SK-N-SH (cell line): ENCODE results near the gene ARHGDIA. TPM values are rescaled to one million over a fixed set of nuclear protein-coding genes. Genes with fewer than 3 reads are reported as not detected.

Source experiments
- CTCF ChIA-PET: fragments of 300-600, 350-600 bp; formaldehyde crosslinking; extraction: SDS; loops from one replicate; lab custom pipeline; 2021; lab: Yijun Ruan, JAX
- POLR2A ChIA-PET: fragments of 350-600 bp; sonication (Branson Sonifier 250); formaldehyde crosslinking; extraction: SDS; loops from one replicate; lab custom pipeline; 2020; ENCODE audit warnings: antibody characterized with exemption, inconsistent platforms; lab: Yijun Ruan, JAX
- DNase-seq: peaks from one replicate; pipeline ENCODE4 v3.0.0; 2012
- H2AFZ ChIP-seq: fragments of 200-600 bp; sonication (generic); 2 replicates; pipeline ENCODE4 v1.8.1; 2016; ENCODE audit warnings: antibody characterized with exemption, mild to moderate bottlenecking, low read depth
- H3F3A ChIP-seq: fragments of 200-600 bp; sonication (generic); replicated peaks from 2 replicates; pipeline ENCODE3; 2016; ENCODE audit warnings: antibody characterized with exemption, mild to moderate bottlenecking; ENCODE audit not compliant: insufficient read depth
- H3K27ac ChIP-seq, 2 experiments: fragments of 200-500 bp in 1 of 2; fragments of 200-600 bp in 1 of 2; sonication (Bioruptor generic) in 1 of 2; sonication (generic), shearing (Covaris generic) in 1 of 2; 2 replicates each; pipeline versions ENCODE4 v1.5.1 to v1.6.1; 2014 to 2016; ENCODE audit warnings: low read depth in 2 of 2, inconsistent platforms in 1 of 2, low read length in 1 of 2, mild to moderate bottlenecking in 1 of 2, mixed read lengths in 1 of 2
- H3K27me3 ChIP-seq: fragments of 200-600 bp; sonication (generic), shearing (Covaris generic); 2 replicates; pipeline ENCODE4 v1.6.1; 2016; ENCODE audit warnings: mixed run types; ENCODE audit not compliant: insufficient read depth
- H3K36me3 ChIP-seq, 2 experiments: fragments of 200-500 bp in 1 of 2; fragments of 200-600 bp in 1 of 2; sonication (Bioruptor generic) in 1 of 2; sonication (generic) in 1 of 2; replicated peaks in 1 of 2; 2 replicates each; pipeline versions ENCODE3 to v1.5.1; 2014 to 2016; ENCODE audit warnings: low read length in 1 of 2, mild to moderate bottlenecking in 1 of 2; ENCODE audit not compliant: insufficient read depth in 2 of 2, control insufficient read depth in 1 of 2
- H3K4me1 ChIP-seq, 2 experiments: fragments of 200-500 bp in 1 of 2; fragments of 200-600 bp in 1 of 2; sonication (Bioruptor generic) in 1 of 2; sonication (generic), shearing (Covaris generic) in 1 of 2; 2 replicates each; pipeline versions ENCODE4 v1.5.1 to v1.6.1; 2014 to 2016; ENCODE audit warnings: low read depth in 1 of 2, low read length in 1 of 2, mixed run types in 1 of 2; ENCODE audit not compliant: insufficient read depth in 2 of 2, control insufficient read depth in 1 of 2
- H3K4me2 ChIP-seq: fragments of 200-600 bp; sonication (generic), shearing (Covaris generic); 2 replicates; pipeline ENCODE4 v1.6.1; 2017; ENCODE audit warnings: mixed run types
- H3K4me3 ChIP-seq, 2 experiments: fragments of 200-500 bp in 1 of 2; fragments of 200-600 bp in 1 of 2; sonication (Bioruptor generic) in 1 of 2; sonication (generic), shearing (Covaris generic) in 1 of 2; 2 replicates each; pipeline versions ENCODE4 v1.5.1 to v1.8.1; 2014 to 2016; ENCODE audit warnings: low read depth in 2 of 2, inconsistent platforms in 1 of 2, low read length in 1 of 2, mild to moderate bottlenecking in 1 of 2, mixed read lengths in 1 of 2, moderate library complexity in 1 of 2
- H3K79me2 ChIP-seq: fragments of 200-600 bp; sonication (generic); 2 replicates; pipeline ENCODE4 v1.8.1; 2017; ENCODE audit warnings: mild to moderate bottlenecking; ENCODE audit not compliant: insufficient read depth
- H3K9ac ChIP-seq: fragments of 200-600 bp; sonication (generic); 2 replicates; pipeline ENCODE4 v1.6.1; 2017; ENCODE audit warnings: mixed run types
- H3K9me2 ChIP-seq: fragments of 200-600 bp; sonication (generic); 2 replicates; pipeline ENCODE4 v1.6.1; 2017; ENCODE audit warnings: mixed run types
- H3K9me3 ChIP-seq: fragments of 200-600 bp; sonication (generic); 2 replicates; pipeline ENCODE4 v1.6.1; 2017; ENCODE audit warnings: mixed run types, mild to moderate bottlenecking, moderate library complexity
- H4K20me1 ChIP-seq: fragments of 200-600 bp; sonication (generic); 2 replicates; pipeline ENCODE4 v1.6.1; 2017; ENCODE audit warnings: mild to moderate bottlenecking, mixed run types; ENCODE audit not compliant: insufficient read depth
- CHD2 ChIP-seq: fragments of 150-350 bp; IDR thresholded peaks from 2 replicates; pipeline ENCODE4 v1.6.1; 2018; ENCODE audit warnings: low read length; ENCODE audit not compliant: partially characterized antibody
- FOXJ3 ChIP-seq: sonication (generic); formaldehyde crosslinking; IDR thresholded peaks from 2 replicates; pipeline ENCODE4 v1.5.1; 2020; ENCODE audit warnings: mild to moderate bottlenecking, missing genetic modification reagents
- FOXM1 ChIP-seq: IDR thresholded peaks from 2 replicates; pipeline ENCODE4 v1.4.0; 2012; ENCODE audit warnings: low read depth, mild to moderate bottlenecking
- JUND ChIP-seq: IDR thresholded peaks from 2 replicates; pipeline ENCODE4 v1.4.0; 2012
- MEF2A ChIP-seq: IDR thresholded peaks from 2 replicates; pipeline ENCODE4 v1.4.0; 2012; ENCODE audit warnings: low read depth, borderline replicate concordance
- RCOR1 ChIP-seq: fragments of 150-350 bp; IDR thresholded peaks from 2 replicates; pipeline ENCODE4 v1.6.1; 2017; ENCODE audit warnings: antibody characterized with exemption, low read length
- SIN3A ChIP-seq: IDR thresholded peaks from 2 replicates; pipeline ENCODE4 v1.6.1; 2012; ENCODE audit warnings: low read depth, mild to moderate bottlenecking, low read length, moderate library complexity, borderline replicate concordance
- SMC3 ChIP-seq: IDR thresholded peaks from 2 replicates; pipeline ENCODE4 v1.6.1; 2012; ENCODE audit warnings: low read depth, low read length, improper control_type of control experiment
- TEAD4 ChIP-seq: IDR thresholded peaks from 2 replicates; pipeline ENCODE4 v1.4.0; 2012; ENCODE audit warnings: mild to moderate bottlenecking, borderline replicate concordance; ENCODE audit not compliant: insufficient read depth
- YY1 ChIP-seq: IDR thresholded peaks from 2 replicates; pipeline ENCODE4 v1.4.0; 2012; ENCODE audit warnings: low read depth, mild to moderate bottlenecking
- WGBS: methylation state at CpG from one replicate; pipeline ENCODE4 v1.1.6; 2017; ENCODE audit warnings: low lambda C conversion rate; 5-methylcytosine and 5-hydroxymethylcytosine counted together
- polyA plus RNA-seq, 3 experiments: library from polyadenylated mRNA; depleted of rRNA; stranded (reverse); fragments of >200 nt; gene quantifications; 2 replicates each; pipeline ENCODE4 v1.2.3, GENCODE V29; 2012
- TF ChIP-seq, protein P1 (sequence below): IDR thresholded peaks from 2 replicates; pipeline ENCODE4 v1.4.0; 2012; ENCODE audit warnings: low read depth

ARHGDIA gene
- polyA plus RNA-seq, 1 of the 3 experiments (the other 2 are of a cell fraction) = 385 TPM

DNA sequence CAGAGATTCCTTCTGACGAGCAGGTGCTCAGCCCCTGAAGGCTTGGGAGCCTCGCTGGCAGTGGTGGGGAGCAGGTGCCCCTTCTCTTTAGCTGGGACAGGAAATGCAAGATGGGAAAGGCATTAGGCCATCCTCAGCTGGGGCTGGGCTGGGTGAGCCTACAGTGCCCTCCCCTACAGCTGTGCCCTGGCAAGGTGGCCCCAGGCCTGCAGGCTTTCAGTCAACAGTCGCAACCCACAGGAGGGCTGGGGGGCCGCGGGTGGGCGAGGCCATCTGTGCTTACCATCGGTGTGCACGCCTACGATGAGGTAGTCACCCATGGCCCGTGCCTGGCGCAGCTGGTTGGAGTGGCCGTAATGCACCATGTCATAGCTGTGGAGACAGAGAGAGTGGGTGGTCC lies 38.1 kb upstream of the ARHGDIA start:
- H3K27ac ChIP-seq = no peak overlapping the region
- TF ChIP-seq FOXM1 (no peak), SIN3A (no peak), CHD2 (no peak), TEAD4 (no peak), SMC3 (no peak), RCOR1 (no peak), JUND (no peak), YY1 (no peak), MEF2A (no peak)
- TF ChIP-seq, protein P1, sequence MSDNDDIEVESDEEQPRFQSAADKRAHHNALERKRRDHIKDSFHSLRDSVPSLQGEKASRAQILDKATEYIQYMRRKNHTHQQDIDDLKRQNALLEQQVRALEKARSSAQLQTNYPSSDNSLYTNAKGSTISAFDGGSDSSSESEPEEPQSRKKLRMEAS = no peak
- WGBS = 96% methylated on average over 9 of the region's 12 CpGs
- peaks cover 8 to 14% of the 10 kb centered on the region in 2 experiments; a peak in 2 of 4 replicates for H3K4me1 ChIP-seq
- H3F3A ChIP-seq = peaks cover 18% of the 10 kb centered on the region
- no peaks in the 10 kb centered on the region for H3K9me3 ChIP-seq
- H3K79me2 ChIP-seq = peaks cover 7% of the 10 kb centered on the region; the same call in 1 of the 2 replicates
- H3K4me2 ChIP-seq = no peak overlapping the region; the same call in 1 of the 2 replicates
- H2AFZ ChIP-seq = no peak overlapping the region
- H3K27me3 ChIP-seq = no peaks in the 10 kb centered on the region
- ChIA-PET POLR2A (interaction anchor here (0.6 to 0.7 kb wide), 3 partner anchors 26 to 39 kb away, joined by 3 read pairs; no protein-coding TSS in a partner anchor), CTCF (interaction anchor here (0.6 to 1.2 kb wide), 10 partner anchors 17 to 183 kb away, joined by 3 to 4 read pairs (median 3); partner anchors contain the start of gene P4HB)
- no peak overlapping the region for H3K4me3 ChIP-seq
- no peaks in the 10 kb centered on the region for H3K9me2 ChIP-seq
- H3K36me3 ChIP-seq = peaks cover 18 to 70% of the 10 kb centered on the region in 2 experiments
- H3K9ac ChIP-seq = no peak overlapping the region
- H4K20me1 ChIP-seq = peaks cover 10% of the 10 kb centered on the region
- DNase-seq = no peak

DNA sequence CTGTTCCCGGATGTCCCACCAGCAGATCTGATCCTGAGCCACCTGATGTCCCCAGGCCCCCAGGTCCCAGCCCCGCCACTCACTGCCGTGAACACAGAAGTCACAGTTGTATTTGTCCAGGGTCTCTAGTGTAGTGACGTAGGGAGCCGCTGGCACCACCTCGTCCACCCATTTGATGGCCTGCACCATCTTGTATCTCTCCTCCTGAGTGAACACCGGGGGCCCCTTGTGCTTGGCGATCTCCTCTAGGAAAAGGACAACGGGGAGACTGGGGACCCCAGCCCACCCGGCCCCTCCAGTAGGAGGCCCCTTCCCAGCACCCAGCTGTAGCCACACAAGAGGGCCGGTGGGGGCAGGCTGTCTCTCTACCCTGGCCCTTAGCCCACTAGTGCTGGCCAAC lies 37.7 kb upstream of the ARHGDIA start:
- CTCF ChIA-PET = interaction anchor here (1.1 to 2.2 kb wide), 3 partner anchors 39 to 51 kb away, joined by 3 to 7 read pairs (median 3); no protein-coding TSS in a partner anchor
- Histone ChIP-seq H3K4me1 (peaks cover 8 to 14% of the 10 kb centered on the region in 2 experiments; a peak in 2 of 4 replicates), H3K4me2 (no peak overlapping the region), H3K4me3 (no peak overlapping the region), H3K79me2 (peaks cover 7% of the 10 kb centered on the region; the same call in 1 of the 2 replicates), H3K27me3 (no peaks in the 10 kb centered on the region), H3F3A (peaks cover 18% of the 10 kb centered on the region), H4K20me1 (peaks cover 10% of the 10 kb centered on the region), H3K9ac (no peak overlapping the region), H3K9me3 (no peaks in the 10 kb centered on the region), H2AFZ (no peak overlapping the region), H3K36me3 (peaks cover 18 to 68% of the 10 kb centered on the region in 2 experiments), H3K27ac (no peak overlapping the region), H3K9me2 (no peaks in the 10 kb centered on the region)
- DNase-seq = no peak
- TF ChIP-seq FOXJ3 (CRISPR knock-in tag) = no peak
- WGBS = 87% methylated on average over 11 of the region's 11 CpGs
- POLR2A ChIA-PET = interaction anchor here (0.6 to 0.7 kb wide), 2 partner anchors 29 to 39 kb away, joined by 3 read pairs; partner anchors contain the start of gene PYCR1
